ENCODE results near the gene SEC16A.

DNA sequence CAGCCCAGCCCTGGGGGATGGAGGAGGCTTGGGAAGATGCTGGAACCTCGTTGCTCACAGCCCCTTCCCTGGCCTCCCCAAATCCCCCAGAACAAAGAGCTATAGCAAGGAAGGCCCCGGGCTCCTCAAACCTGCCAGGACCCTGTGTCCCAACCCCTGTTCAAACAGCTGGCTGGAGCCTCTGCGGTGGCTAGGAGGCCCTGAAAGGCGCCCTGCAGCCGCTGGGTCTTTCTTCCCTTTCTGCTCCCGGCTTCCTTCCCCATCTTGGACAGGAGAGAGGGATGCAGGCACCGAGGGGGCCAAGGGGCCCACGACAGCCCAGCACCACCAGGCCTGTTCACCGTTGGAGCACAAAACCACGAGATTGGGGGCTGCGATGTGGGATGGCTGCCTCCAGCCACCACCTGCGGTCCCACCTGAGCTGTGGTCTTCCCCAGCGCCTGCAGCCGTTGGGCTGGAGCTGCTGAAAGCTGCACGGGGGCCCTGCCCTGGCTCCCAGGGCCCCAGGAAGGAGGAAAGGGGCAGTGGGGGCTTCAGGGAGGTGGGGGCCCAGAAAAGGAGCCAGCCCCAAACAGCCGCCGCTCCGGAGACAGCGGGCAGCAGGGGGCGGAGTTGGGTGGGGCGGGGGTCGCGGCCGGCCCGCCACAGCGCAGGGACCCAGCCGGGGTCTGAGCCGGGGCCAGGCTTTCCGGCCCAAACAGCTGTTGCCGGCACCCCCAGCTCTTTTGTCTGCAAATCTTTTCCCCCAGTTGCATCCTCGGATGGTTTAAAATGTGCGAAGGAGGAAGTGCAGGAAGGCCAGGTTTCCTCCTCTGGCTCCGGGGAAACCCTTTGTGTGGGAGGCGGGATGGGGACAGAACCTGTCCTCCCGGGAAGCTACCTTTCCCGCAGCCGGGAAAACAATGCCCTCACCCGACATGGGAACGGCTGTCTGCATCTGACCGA lies 46.9 kb upstream of the SEC16A start:
- no peak for TF ChIP-seq FOXA1 (IDR thresholded peaks at IDR 0.05)
- TF ChIP-seq, protein P1, sequence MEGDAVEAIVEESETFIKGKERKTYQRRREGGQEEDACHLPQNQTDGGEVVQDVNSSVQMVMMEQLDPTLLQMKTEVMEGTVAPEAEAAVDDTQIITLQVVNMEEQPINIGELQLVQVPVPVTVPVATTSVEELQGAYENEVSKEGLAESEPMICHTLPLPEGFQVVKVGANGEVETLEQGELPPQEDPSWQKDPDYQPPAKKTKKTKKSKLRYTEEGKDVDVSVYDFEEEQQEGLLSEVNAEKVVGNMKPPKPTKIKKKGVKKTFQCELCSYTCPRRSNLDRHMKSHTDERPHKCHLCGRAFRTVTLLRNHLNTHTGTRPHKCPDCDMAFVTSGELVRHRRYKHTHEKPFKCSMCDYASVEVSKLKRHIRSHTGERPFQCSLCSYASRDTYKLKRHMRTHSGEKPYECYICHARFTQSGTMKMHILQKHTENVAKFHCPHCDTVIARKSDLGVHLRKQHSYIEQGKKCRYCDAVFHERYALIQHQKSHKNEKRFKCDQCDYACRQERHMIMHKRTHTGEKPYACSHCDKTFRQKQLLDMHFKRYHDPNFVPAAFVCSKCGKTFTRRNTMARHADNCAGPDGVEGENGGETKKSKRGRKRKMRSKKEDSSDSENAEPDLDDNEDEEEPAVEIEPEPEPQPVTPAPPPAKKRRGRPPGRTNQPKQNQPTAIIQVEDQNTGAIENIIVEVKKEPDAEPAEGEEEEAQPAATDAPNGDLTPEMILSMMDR (IDR thresholded peaks at IDR 0.05; ENCODE audit: low read depth, low read length, missing input control) = no peak
- no peak for TF ChIP-seq RAD21 (IDR thresholded peaks at IDR 0.05)
- TF ChIP-seq EGR1 (IDR thresholded peaks at IDR 0.05; ENCODE audit: low read depth in 2 of 2) = no peak
- no peak for TF ChIP-seq SP1 (IDR thresholded peaks at IDR 0.05)
- TF ChIP-seq GABPA (IDR thresholded peaks at IDR 0.05 in 1 of 2, conservative IDR thresholded peaks at IDR 0.05 in 1 of 2) = no peak
- TF ChIP-seq, protein P2, sequence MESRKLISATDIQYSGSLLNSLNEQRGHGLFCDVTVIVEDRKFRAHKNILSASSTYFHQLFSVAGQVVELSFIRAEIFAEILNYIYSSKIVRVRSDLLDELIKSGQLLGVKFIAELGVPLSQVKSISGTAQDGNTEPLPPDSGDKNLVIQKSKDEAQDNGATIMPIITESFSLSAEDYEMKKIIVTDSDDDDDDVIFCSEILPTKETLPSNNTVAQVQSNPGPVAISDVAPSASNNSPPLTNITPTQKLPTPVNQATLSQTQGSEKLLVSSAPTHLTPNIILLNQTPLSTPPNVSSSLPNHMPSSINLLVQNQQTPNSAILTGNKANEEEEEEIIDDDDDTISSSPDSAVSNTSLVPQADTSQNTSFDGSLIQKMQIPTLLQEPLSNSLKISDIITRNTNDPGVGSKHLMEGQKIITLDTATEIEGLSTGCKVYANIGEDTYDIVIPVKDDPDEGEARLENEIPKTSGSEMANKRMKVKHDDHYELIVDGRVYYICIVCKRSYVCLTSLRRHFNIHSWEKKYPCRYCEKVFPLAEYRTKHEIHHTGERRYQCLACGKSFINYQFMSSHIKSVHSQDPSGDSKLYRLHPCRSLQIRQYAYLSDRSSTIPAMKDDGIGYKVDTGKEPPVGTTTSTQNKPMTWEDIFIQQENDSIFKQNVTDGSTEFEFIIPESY (IDR thresholded peaks at IDR 0.05) = no peak
- no peak for TF ChIP-seq TAF1 (conservative IDR thresholded peaks at IDR 0.05)
- TF ChIP-seq YY1 (IDR thresholded peaks at IDR 0.05) = no peak
- TF ChIP-seq RXRA (IDR thresholded peaks at IDR 0.05) = no peak
- no peak for TF ChIP-seq HNF4G (IDR thresholded peaks at IDR 0.05)
- TF ChIP-seq, protein P3, sequence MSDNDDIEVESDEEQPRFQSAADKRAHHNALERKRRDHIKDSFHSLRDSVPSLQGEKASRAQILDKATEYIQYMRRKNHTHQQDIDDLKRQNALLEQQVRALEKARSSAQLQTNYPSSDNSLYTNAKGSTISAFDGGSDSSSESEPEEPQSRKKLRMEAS (IDR thresholded peaks at IDR 0.05) = no peak
- TF ChIP-seq, protein P4, sequence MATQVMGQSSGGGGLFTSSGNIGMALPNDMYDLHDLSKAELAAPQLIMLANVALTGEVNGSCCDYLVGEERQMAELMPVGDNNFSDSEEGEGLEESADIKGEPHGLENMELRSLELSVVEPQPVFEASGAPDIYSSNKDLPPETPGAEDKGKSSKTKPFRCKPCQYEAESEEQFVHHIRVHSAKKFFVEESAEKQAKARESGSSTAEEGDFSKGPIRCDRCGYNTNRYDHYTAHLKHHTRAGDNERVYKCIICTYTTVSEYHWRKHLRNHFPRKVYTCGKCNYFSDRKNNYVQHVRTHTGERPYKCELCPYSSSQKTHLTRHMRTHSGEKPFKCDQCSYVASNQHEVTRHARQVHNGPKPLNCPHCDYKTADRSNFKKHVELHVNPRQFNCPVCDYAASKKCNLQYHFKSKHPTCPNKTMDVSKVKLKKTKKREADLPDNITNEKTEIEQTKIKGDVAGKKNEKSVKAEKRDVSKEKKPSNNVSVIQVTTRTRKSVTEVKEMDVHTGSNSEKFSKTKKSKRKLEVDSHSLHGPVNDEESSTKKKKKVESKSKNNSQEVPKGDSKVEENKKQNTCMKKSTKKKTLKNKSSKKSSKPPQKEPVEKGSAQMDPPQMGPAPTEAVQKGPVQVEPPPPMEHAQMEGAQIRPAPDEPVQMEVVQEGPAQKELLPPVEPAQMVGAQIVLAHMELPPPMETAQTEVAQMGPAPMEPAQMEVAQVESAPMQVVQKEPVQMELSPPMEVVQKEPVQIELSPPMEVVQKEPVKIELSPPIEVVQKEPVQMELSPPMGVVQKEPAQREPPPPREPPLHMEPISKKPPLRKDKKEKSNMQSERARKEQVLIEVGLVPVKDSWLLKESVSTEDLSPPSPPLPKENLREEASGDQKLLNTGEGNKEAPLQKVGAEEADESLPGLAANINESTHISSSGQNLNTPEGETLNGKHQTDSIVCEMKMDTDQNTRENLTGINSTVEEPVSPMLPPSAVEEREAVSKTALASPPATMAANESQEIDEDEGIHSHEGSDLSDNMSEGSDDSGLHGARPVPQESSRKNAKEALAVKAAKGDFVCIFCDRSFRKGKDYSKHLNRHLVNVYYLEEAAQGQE (IDR thresholded peaks at IDR 0.05) = no peak

Measured in liver (tissue), 3 donors.